GM13976 (cell line): ENCODE measurements around the gene TMBIM4.

Experiments
- DNase-seq: peaks from one replicate; pipeline ENCODE4 v3.0.0; 2012; ENCODE audit warnings: low spot score
- CTCF ChIP-seq: IDR thresholded peaks from 2 replicates; pipeline ENCODE4 v1.5.1; 2012; ENCODE audit warnings: borderline replicate concordance, mild to moderate bottlenecking; ENCODE audit not compliant: insufficient read depth; ENCODE audit errors: extremely low read depth, missing control alignments, control extremely low read depth
- in situ Hi-C: fragments of 300-500 bp; cut with MboI; formaldehyde crosslinking; loops from one replicate; pipeline ENCODE4 v1.12.0; 2022; ENCODE audit warnings: low sequenced_read_pairs, mixed read lengths, inconsistent platforms; ENCODE audit not compliant: unreplicated experiment

TMBIM4 gene

GRCh38 chr12:66164349-66164821, 5.4 kb downstream of the TMBIM4 start:
- TF ChIP-seq CTCF: no peak
- in situ Hi-C loops: no loop called here
- no peak for DNase-seq

- no peak for TF ChIP-seq CTCF
- in situ Hi-C loops: no loop called here
- DNase-seq: no peak
Observed at GRCh38 chr12:66163289-66163688, 6.5 kb downstream of the TMBIM4 start.

DNA sequence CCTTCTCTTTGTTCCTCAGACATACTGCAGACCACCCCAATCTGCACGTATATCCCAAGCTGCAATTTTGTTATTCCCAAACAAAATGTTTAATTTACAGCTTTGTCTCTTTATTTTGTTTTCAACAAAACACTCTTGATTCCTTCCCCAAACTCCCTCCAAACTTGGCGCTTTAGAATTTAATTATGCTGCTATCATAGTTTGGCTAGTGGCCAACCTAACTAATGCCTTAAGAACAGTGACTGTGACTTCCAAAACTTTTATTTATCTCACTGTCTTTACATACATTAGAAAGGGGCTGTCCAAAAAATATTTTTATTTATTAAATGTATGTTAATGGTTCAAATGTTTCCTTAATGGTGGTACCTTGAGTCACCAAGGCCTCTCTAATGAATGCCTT, 7.1 kb downstream of the TMBIM4 start:
- in situ Hi-C loops: no loop called here
- DNase-seq: no peak

GRCh38 chr12:66160704-66161103, 9.1 kb downstream of the TMBIM4 start:
- no peak for DNase-seq
- no peak for TF ChIP-seq CTCF
- in situ Hi-C loops: no loop called here

More for the DNA sequence above, 7.1 kb downstream of the TMBIM4 start:
- TF ChIP-seq CTCF: no peak

DNA sequence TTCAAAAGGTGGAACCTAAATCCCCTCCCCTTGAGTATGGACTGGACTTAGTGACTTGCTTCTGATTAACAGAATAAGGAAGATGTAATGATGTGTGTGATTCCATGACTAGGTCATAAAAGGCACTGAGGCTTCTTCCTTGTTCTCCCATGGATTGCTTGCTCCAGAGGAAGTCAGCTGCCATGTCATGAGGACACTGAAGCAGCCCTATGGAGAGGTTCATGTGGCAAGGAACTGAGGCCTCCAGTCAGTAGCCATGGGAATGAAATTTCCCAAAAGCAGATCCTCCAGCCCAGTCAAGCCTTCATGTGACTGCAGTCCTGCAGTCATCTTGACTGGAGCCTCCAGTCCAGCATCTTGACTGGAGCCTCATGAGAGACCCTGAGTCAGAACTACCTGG, 10.7 kb downstream of the TMBIM4 start:
- in situ Hi-C loops: no loop called here
- DNase-seq: no peak
- no peak for TF ChIP-seq CTCF

DNA sequence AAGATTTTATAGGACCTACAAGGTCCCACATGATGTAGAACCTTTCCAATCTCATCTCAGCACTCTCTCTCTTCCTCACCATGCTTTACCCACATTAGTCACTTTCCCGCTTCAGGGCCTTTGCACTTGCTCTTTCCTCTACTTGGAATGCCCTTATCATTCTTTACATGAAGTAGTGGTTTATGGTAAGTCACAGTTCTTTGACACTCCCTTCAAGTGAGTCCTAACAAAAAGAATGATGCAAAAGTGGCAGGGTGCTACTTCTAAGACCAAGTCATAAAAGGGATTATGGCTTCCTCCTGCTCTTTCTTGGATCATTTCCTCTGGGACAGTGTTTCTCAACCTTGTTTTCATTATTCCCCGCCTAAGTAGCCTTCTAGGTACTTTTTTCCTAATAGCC, 13.1 kb downstream of the TMBIM4 start:
- in situ Hi-C loops: no loop called here
- no peak for TF ChIP-seq CTCF
- no peak for DNase-seq

DNA sequence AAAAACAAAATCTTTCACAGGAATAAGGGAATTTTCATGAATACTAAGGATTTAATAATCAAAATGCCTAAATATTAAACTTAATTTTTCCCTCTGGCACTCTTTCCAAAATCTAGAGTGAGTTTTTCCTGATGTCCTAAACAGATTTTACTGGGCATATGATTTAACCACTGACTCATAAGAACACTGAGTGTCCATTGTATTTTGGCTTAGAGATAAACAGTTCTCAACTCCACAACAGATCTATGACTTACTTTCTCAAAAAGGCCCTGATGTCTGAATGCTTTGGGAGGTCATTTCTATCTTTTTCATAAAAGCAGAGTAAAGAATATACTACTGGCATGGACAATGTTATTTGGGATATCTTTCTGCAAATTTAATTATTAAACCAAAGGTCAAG, 15.0 kb downstream of the TMBIM4 start:
- TF ChIP-seq CTCF: no peak
- no peak for DNase-seq
- in situ Hi-C loops: no loop called here
